Measurements from ENCODE around the gene PLPP3. TPM values are rescaled to one million over a fixed set of nuclear protein-coding genes. Genes with fewer than 3 reads are reported as not detected.

PLPP3 gene
- total RNA-seq, 2 experiments from 2014 or later, result not detected

GRCh38 chr1:56464294-56464693, 115.1 kb downstream of the PLPP3 start:
- DNase-seq (no peak), ATAC-seq (no peak)
- H3K4me1 Mint-ChIP-seq (ENCODE audit: low read depth), result no peaks in the 10 kb centered on the region
- intact Hi-C loops (cut with micrococcal nuclease), result no loop called here
- no peak overlapping the region for H3K27ac Mint-ChIP-seq
- TF ChIP-seq CTCF (IDR thresholded peaks at IDR 0.05), result no peak
- POLR2A ChIA-PET, result no interaction called here
- no peaks in the 10 kb centered on the region for H3K36me3 Mint-ChIP-seq (ENCODE audit: low read depth)
- no peaks in the 10 kb centered on the region for H3K9me3 Mint-ChIP-seq
- no peak overlapping the region for H3K4me3 Mint-ChIP-seq
- H3K27me3 Mint-ChIP-seq, result peaks cover 3% of the 10 kb centered on the region
- CTCF ChIA-PET, result no interaction called here

GRCh38 chr1:56463376-56463775, 116.0 kb downstream of the PLPP3 start:
- ChIA-PET POLR2A (no interaction called here), CTCF (no interaction called here)
- no peaks in the 10 kb centered on the region for H3K9me3 Mint-ChIP-seq
- DNase-seq (no peak), ATAC-seq (no peak)
- peaks cover 1% of the 10 kb centered on the region for H3K27me3 Mint-ChIP-seq
- intact Hi-C loops (cut with micrococcal nuclease), result no loop called here
- no peak overlapping the region for H3K4me3 Mint-ChIP-seq
- no peak overlapping the region for H3K27ac Mint-ChIP-seq
- no peaks in the 10 kb centered on the region for H3K4me1 Mint-ChIP-seq (ENCODE audit: low read depth)
- TF ChIP-seq CTCF (IDR thresholded peaks at IDR 0.05), result no peak
- no peaks in the 10 kb centered on the region for H3K36me3 Mint-ChIP-seq (ENCODE audit: low read depth)

GRCh38 chr1:56462209-56462608, 117.2 kb downstream of the PLPP3 start:
- no peak overlapping the region for H3K4me3 Mint-ChIP-seq
- no peaks in the 10 kb centered on the region for H3K4me1 Mint-ChIP-seq (ENCODE audit: low read depth)
- ATAC-seq, result no peak
- H3K27ac Mint-ChIP-seq, result no peak overlapping the region
- no peak for DNase-seq
- ChIA-PET CTCF (no interaction called here), POLR2A (no interaction called here)
- H3K36me3 Mint-ChIP-seq (ENCODE audit: low read depth), result no peaks in the 10 kb centered on the region
- TF ChIP-seq CTCF (IDR thresholded peaks at IDR 0.05), result no peak
- no peaks in the 10 kb centered on the region for H3K9me3 Mint-ChIP-seq
- H3K27me3 Mint-ChIP-seq, result peaks cover 1% of the 10 kb centered on the region
- intact Hi-C loops (cut with micrococcal nuclease), result no loop called here

- ChIA-PET CTCF (no interaction called here), POLR2A (interaction anchor here (0.6 kb wide), 1 partner anchor 88 kb away, joined by 3 read pairs; no protein-coding TSS in a partner anchor)
- H3K36me3 Mint-ChIP-seq (ENCODE audit: low read depth), result no peaks in the 10 kb centered on the region
- no peak for TF ChIP-seq CTCF (IDR thresholded peaks at IDR 0.05)
- DNase-seq (no peak), ATAC-seq (no peak)
- H3K4me3 Mint-ChIP-seq, result no peak overlapping the region
- no peaks in the 10 kb centered on the region for H3K9me3 Mint-ChIP-seq
- intact Hi-C loops (cut with micrococcal nuclease), result no loop called here
- no peak overlapping the region for H3K27ac Mint-ChIP-seq
- peaks cover 1% of the 10 kb centered on the region for H3K27me3 Mint-ChIP-seq
- H3K4me1 Mint-ChIP-seq (ENCODE audit: low read depth), result no peaks in the 10 kb centered on the region
Measured at GRCh38 chr1:56461158-56462127, 117.9 kb downstream of the PLPP3 start.

- ChIA-PET POLR2A (no interaction called here), CTCF (no interaction called here)
- ATAC-seq, result no peak
- no peaks in the 10 kb centered on the region for H3K27me3 Mint-ChIP-seq
- no peak overlapping the region for H3K4me3 Mint-ChIP-seq
- intact Hi-C loops (cut with micrococcal nuclease), result no loop called here
- H3K36me3 Mint-ChIP-seq (ENCODE audit: low read depth), result no peaks in the 10 kb centered on the region
- no peak for TF ChIP-seq CTCF (IDR thresholded peaks at IDR 0.05)
- no peaks in the 10 kb centered on the region for H3K9me3 Mint-ChIP-seq
- DNase-seq, result no peak
- H3K27ac Mint-ChIP-seq, result no peak overlapping the region
- H3K4me1 Mint-ChIP-seq (ENCODE audit: low read depth), result no peaks in the 10 kb centered on the region
Measured at GRCh38 chr1:56459260-56459659, 120.1 kb downstream of the PLPP3 start.
